H1 (cell line): ENCODE data around the gene VWA5B2. TPM values are rescaled to one million over a fixed set of nuclear protein-coding genes. Genes with fewer than 3 reads are reported as not detected.

ENCODE experiments used
- CTCF ChIA-PET: fragments of 300-600 bp; sonication (Branson Sonifier 250); formaldehyde crosslinking; loops from one replicate; lab custom pipeline; 2021; ENCODE audit not compliant: partially characterized antibody; lab: Charles Lee
- POLR2A ChIA-PET: fragments of 300-600 bp; sonication (Branson Sonifier 250); formaldehyde crosslinking; loops from one replicate; lab custom pipeline; 2021; ENCODE audit warnings: inconsistent platforms; ENCODE audit not compliant: partially characterized antibody; lab: Charles Lee
- DNase-seq, 2 experiments: peaks; one replicate each; pipeline versions ENCODE4 v3.0.0 to v3.0.0-alpha.2; 2010 to 2022; ENCODE audit warnings: low spot score in 2 of 2, low read depth in 1 of 2, mixed read lengths in 1 of 2
- FAIRE-seq: peaks from 2 replicates; lab custom pipeline; 2011; peaks lifted over from hg19 to GRCh38; lab: Jason Lieb, UNC
- H2AFZ ChIP-seq: 2 replicates; pipeline ENCODE4 v1.8.1; 2012; ENCODE audit warnings: low read length, inconsistent platforms
- H2AK5ac ChIP-seq: 2 replicates; pipeline ENCODE4 v1.6.1; 2013; ENCODE audit warnings: low read depth, low read length
- H2BK120ac ChIP-seq: replicated peaks from 2 replicates; pipeline ENCODE3; 2013; ENCODE audit warnings: low read depth, low read length, inconsistent platforms
- H2BK12ac ChIP-seq: 2 replicates; pipeline ENCODE4 v1.6.1; 2013; ENCODE audit warnings: low read depth, low read length
- H2BK15ac ChIP-seq: 2 replicates; pipeline ENCODE4 v1.6.1; 2013; ENCODE audit warnings: low read length
- H2BK20ac ChIP-seq: 2 replicates; pipeline ENCODE4 v1.6.1; 2013; ENCODE audit warnings: low read length
- H2BK5ac ChIP-seq: 2 replicates; pipeline ENCODE4 v1.6.1; 2013; ENCODE audit warnings: low read depth, low read length
- H3K14ac ChIP-seq: 2 replicates; pipeline ENCODE4 v1.6.1; 2013; ENCODE audit warnings: inconsistent platforms; ENCODE audit not compliant: insufficient read length
- H3K18ac ChIP-seq: 2 replicates; pipeline ENCODE4 v1.6.1; 2013; ENCODE audit warnings: low read length; ENCODE audit errors: extremely low read depth
- H3K23ac ChIP-seq: 2 replicates; pipeline ENCODE4 v1.6.1; 2013; ENCODE audit warnings: inconsistent platforms; ENCODE audit not compliant: insufficient read length
- H3K23me2 ChIP-seq: 2 replicates; pipeline ENCODE4 v1.6.1; 2013; ENCODE audit warnings: low read depth, low read length
- H3K27ac ChIP-seq: 2 replicates; pipeline ENCODE4 v1.6.1; 2011; ENCODE audit warnings: low read depth, low read length, inconsistent platforms
- H3K27me3 ChIP-seq, 4 experiments: replicated peaks in 1 of 4; 1 replicate in 1 of 4; 2 replicates in 3 of 4; pipeline versions ENCODE4 v1.6.1 to v1.8.1; 2011 to 2013; ENCODE audit warnings: low read length in 3 of 4, mild to moderate bottlenecking in 3 of 4, inconsistent platforms in 2 of 4, mixed read lengths in 2 of 4, moderate library complexity in 1 of 4; ENCODE audit not compliant: control insufficient read depth in 3 of 4, insufficient read depth in 3 of 4; ENCODE audit errors: extremely low read depth in 1 of 4
- H3K36me3 ChIP-seq, 4 experiments: 2 replicates each; pipeline versions ENCODE4 v1.6.1 to v1.8.1; 2011 to 2013; ENCODE audit warnings: mild to moderate bottlenecking in 4 of 4, low read length in 3 of 4, moderate library complexity in 2 of 4, control low read depth in 1 of 4, inconsistent platforms in 1 of 4; ENCODE audit not compliant: insufficient read depth in 4 of 4, control insufficient read depth in 2 of 4
- H3K4ac ChIP-seq: replicated peaks from 2 replicates; pipeline ENCODE3; 2013; ENCODE audit warnings: low read length, low read depth, mixed read lengths, inconsistent platforms; ENCODE audit not compliant: insufficient read length
- H3K4me1 ChIP-seq, 4 experiments: replicated peaks in 1 of 4; 1 replicate in 1 of 4; 2 replicates in 3 of 4; pipeline versions ENCODE4 v1.6.1 to v1.8.1; 2011 to 2013; ENCODE audit warnings: low read length in 3 of 4, inconsistent platforms in 2 of 4, mixed read lengths in 1 of 4; ENCODE audit not compliant: insufficient read depth in 4 of 4, control insufficient read depth in 3 of 4
- H3K4me2 ChIP-seq, 2 experiments: 2 replicates each; pipeline versions ENCODE4 v1.6.1 to v1.8.1; 2011 to 2013; ENCODE audit warnings: low read depth in 2 of 2, low read length in 2 of 2, control low read depth in 1 of 2, inconsistent platforms in 1 of 2, mild to moderate bottlenecking in 1 of 2; ENCODE audit not compliant: insufficient read depth in 1 of 2
- H3K4me3 ChIP-seq, 4 experiments: fragments of 200-600, 300-600 bp in 1 of 4; sonication (generic), shearing (Covaris generic), sonication (Bioruptor Twin) in 1 of 4; 2 replicates each; pipeline versions ENCODE4 v1.5.1 to v1.8.1; 2011 to 2016; ENCODE audit warnings: low read length in 4 of 4, low read depth in 3 of 4, control low read depth in 2 of 4, inconsistent platforms in 2 of 4, mild to moderate bottlenecking in 2 of 4, mixed read lengths in 1 of 4, moderate library complexity in 1 of 4; ENCODE audit not compliant: insufficient read depth in 2 of 4; ENCODE audit errors: extremely low read depth in 1 of 4
- H3K56ac ChIP-seq: replicated peaks from 2 replicates; pipeline ENCODE3; 2013; ENCODE audit warnings: low read depth, mild to moderate bottlenecking, mixed read lengths, low read length, inconsistent platforms; ENCODE audit not compliant: insufficient read length
- H3K79me1 ChIP-seq: 2 replicates; pipeline ENCODE4 v1.6.1; 2013; ENCODE audit warnings: low read depth, low read length, control low read depth
- H3K79me2 ChIP-seq, 2 experiments: 2 replicates each; pipeline versions ENCODE4 v1.6.1 to v1.8.1; 2012 to 2013; ENCODE audit warnings: low read length in 2 of 2, mild to moderate bottlenecking in 2 of 2, inconsistent platforms in 1 of 2; ENCODE audit not compliant: insufficient read depth in 2 of 2, control insufficient read depth in 1 of 2
- H3K9ac ChIP-seq, 4 experiments: replicated peaks in 1 of 4; 1 replicate in 1 of 4; 2 replicates in 3 of 4; pipeline versions ENCODE4 v1.6.1 to v1.8.1; 2011 to 2013; ENCODE audit warnings: low read depth in 3 of 4, low read length in 3 of 4, control low read depth in 2 of 4, mild to moderate bottlenecking in 2 of 4, moderate library complexity in 2 of 4, inconsistent platforms in 1 of 4; ENCODE audit errors: extremely low read depth in 1 of 4
- H3K9me3 ChIP-seq, 2 experiments: 2 replicates each; pipeline versions ENCODE4 v1.6.1 to v1.8.1; 2012 to 2013; ENCODE audit warnings: mild to moderate bottlenecking in 2 of 2, moderate library complexity in 2 of 2, control low read depth in 1 of 2, inconsistent platforms in 1 of 2, low read depth in 1 of 2, low read length in 1 of 2, mixed read lengths in 1 of 2; ENCODE audit not compliant: insufficient read depth in 2 of 2
- H4K20me1 ChIP-seq, 2 experiments: replicated peaks in 1 of 2; 2 replicates each; pipeline versions ENCODE3 to v1.8.1; 2011 to 2013; ENCODE audit warnings: inconsistent platforms in 2 of 2, low read length in 2 of 2, mild to moderate bottlenecking in 1 of 2; ENCODE audit not compliant: insufficient read depth in 2 of 2, control insufficient read depth in 1 of 2
- H4K5ac ChIP-seq: 2 replicates; pipeline ENCODE4 v1.6.1; 2013; ENCODE audit warnings: low read length, low read depth, mixed read lengths, inconsistent platforms; ENCODE audit not compliant: insufficient read length
- H4K8ac ChIP-seq: 2 replicates; pipeline ENCODE4 v1.8.0; 2013; ENCODE audit warnings: mild to moderate bottlenecking, moderate library complexity, low read length, inconsistent platforms; ENCODE audit not compliant: insufficient read depth; ENCODE audit errors: extremely low read depth
- H4K91ac ChIP-seq: replicated peaks from 2 replicates; pipeline ENCODE3; 2013; ENCODE audit warnings: low read length, mixed read lengths, inconsistent platforms; ENCODE audit not compliant: insufficient read length
- BRCA1 ChIP-seq: IDR thresholded peaks from 2 replicates; pipeline ENCODE4 v1.6.1; 2012; ENCODE audit warnings: low read depth, low read length, improper control_type of control experiment
- CREB1 ChIP-seq: IDR thresholded peaks from 2 replicates; pipeline ENCODE4 v1.6.1; 2012; ENCODE audit warnings: inconsistent platforms
- GABPA ChIP-seq: IDR thresholded peaks from 2 replicates; pipeline ENCODE4 v1.6.1; 2011; ENCODE audit warnings: mild to moderate bottlenecking, low read length, moderate library complexity, borderline replicate concordance; ENCODE audit not compliant: insufficient read depth
- MAX ChIP-seq: IDR thresholded peaks from 2 replicates; pipeline ENCODE4 v1.6.1; 2012; ENCODE audit warnings: inconsistent platforms
- WGBS, 2 experiments: shearing (Covaris generic) in 1 of 2; methylation state at CpG; one replicate each; pipeline versions ENCODE4 v1.1.6 to v1.1.7; 2013 to 2015; ENCODE audit warnings: low lambda C conversion rate in 2 of 2, mixed read lengths in 2 of 2, inconsistent platforms in 1 of 2, low coverage in 1 of 2, missing lambda C conversion rate in 1 of 2; ENCODE audit not compliant: insufficient replicate concordance in 2 of 2, insufficient coverage in 1 of 2, insufficient read length in 1 of 2; ENCODE audit errors: extremely low coverage in 1 of 2, missing lambda C conversion rate in 1 of 2; 5-methylcytosine and 5-hydroxymethylcytosine counted together
- polyA plus RNA-seq, 7 experiments: library from polyadenylated mRNA; depleted of rRNA in 3 of 7; stranded (reverse) in 5 of 7; unstranded in 2 of 7; fragments of >200 nt in 5 of 7; fragments of 200-250 nt in 2 of 7; gene quantifications; 1 replicate in 5 of 7; 2 replicates in 1 of 7; 4 replicates in 1 of 7; pipeline versions ENCODE4 v1.2.1 to v1.2.3, GENCODE V29; 2011 to 2013; ENCODE audit warnings: missing spikeins in 2 of 7, mixed read lengths in 2 of 7
- total RNA-seq: library from RNA; stranded (reverse); fragmentation: NEBNext Ultra II Directional; extraction: Animal tissue kit (Norgen Biotek cat#: 25700); gene quantifications from 2 replicates; pipeline ENCODE4 v1.2.1, GENCODE V29; 2021

Gene VWA5B2
- total and polyA plus RNA-seq, 2 of the 8 experiments (the other 6 are each of a cell fraction or from before 2014, with no cell fraction given), result 0.53 to 0.56 TPM

GRCh38 chr3:184239221-184239620 lies 9.8 kb downstream of the VWA5B2 start:
- H3K9me3 ChIP-seq, result no peaks in the 10 kb centered on the region
- ChIA-PET CTCF (interaction anchor here (1.3 to 8.9 kb wide), 7 partner anchors 11 to 94 kb away, joined by 7 to 183 read pairs (median 13); partner anchors contain the start of genes EEF1AKMT4 and VWA5B2), POLR2A (interaction anchor here (0.9 to 3.4 kb wide), 5 partner anchors 7 to 23 kb away, joined by 3 to 13 read pairs (median 10); partner anchors contain the start of genes CAMK2N2, EEF1AKMT4 and VWA5B2)
- no peaks in the 10 kb centered on the region for H3K79me2 ChIP-seq
- no peak overlapping the region for H2BK120ac ChIP-seq
- no peak overlapping the region for H3K4me2 ChIP-seq
- H2BK12ac ChIP-seq, result no peak overlapping the region
- no peak overlapping the region for H3K18ac ChIP-seq
- H2BK15ac ChIP-seq, result no peak overlapping the region
- no peak overlapping the region for H3K4ac ChIP-seq
- H3K4me3 ChIP-seq, result no peak overlapping the region
- 92% methylated on average over 8 of the region's 8 CpGs; no CpG with 5 or more reads in 1 of the 2 experiments for WGBS, 2 experiments
- peaks cover 0 to 5% (median 1%) of the 10 kb centered on the region in 4 experiments; a peak in 4 of 7 replicates for H3K4me1 ChIP-seq
- no peak overlapping the region for H4K91ac ChIP-seq
- H3K79me1 ChIP-seq, result no peaks in the 10 kb centered on the region
- peaks cover 8 to 16% of the 10 kb centered on the region in 2 experiments for H4K20me1 ChIP-seq
- FAIRE-seq (no peak), DNase-seq (no peak)
- no peak overlapping the region for H3K27ac ChIP-seq
- H3K23me2 ChIP-seq, result no peaks in the 10 kb centered on the region; the same call in 1 of the 2 replicates
- H2BK5ac ChIP-seq, result no peak overlapping the region
- H2AK5ac ChIP-seq, result no peak overlapping the region
- no peaks in the 10 kb centered on the region; a peak in 2 of 7 replicates for H3K27me3 ChIP-seq
- H3K36me3 ChIP-seq, result peaks cover 5 to 19% (median 11%) of the 10 kb centered on the region in 4 experiments; a peak in 6 of 8 replicates
- H2BK20ac ChIP-seq, result no peak overlapping the region
- H3K9ac ChIP-seq, result no peak overlapping the region
- H2AFZ ChIP-seq, result no peak overlapping the region
- H3K14ac ChIP-seq, result no peak overlapping the region
- no peak overlapping the region for H4K8ac ChIP-seq
- no peak overlapping the region for H4K5ac ChIP-seq
- no peak overlapping the region for H3K56ac ChIP-seq
- H3K23ac ChIP-seq, result no peak overlapping the region
- TF ChIP-seq BRCA1 (no peak), MAX (no peak), CREB1 (no peak), GABPA (no peak)
